Measurements from ENCODE around the gene LY6G5C. TPM values are rescaled to one million over a fixed set of nuclear protein-coding genes. Genes with fewer than 3 reads are reported as not detected.

LY6G5C gene
- polyA plus RNA-seq, 1 donor (not counting 4 experiments of a cell fraction or from before 2014, with no cell fraction given), result 0.58 TPM

GRCh38 chr6:31676322-31676903 lies 4.5 kb downstream of the LY6G5C start:
- no peak for DNase-seq (ENCODE audit: low read depth, low spot score)
- dilution Hi-C loops (cut with MboI; ENCODE audit: extremely low pct_ligation_motif_present, low sequenced_read_pairs), result no loop called here
- no peak for FAIRE-seq

GRCh38 chr6:31669676-31670075 lies 11.2 kb downstream of the LY6G5C start, which contains the start of gene LY6G5B:
TSS of gene LY6G5B (plus strand) at chr6:31669976. CDS start at chr6:31670951, 975 bp downstream.
- no peak for FAIRE-seq
- Histone ChIP-seq H3K9me1 (ENCODE audit: control insufficient read depth, extremely low read depth, insufficient read depth, low read length) (no peaks in the 10 kb centered on the region), H2AFZ (ENCODE audit: control insufficient read depth, low read length) (no peak within 1 kb of the TSS), H3K79me2 (ENCODE audit: control insufficient read depth, insufficient read depth, low read length) (peaks cover 40% of the 10 kb centered on the region), H3K36me3 (ENCODE audit: control insufficient read depth in 2 of 2, extremely low read depth in 1 of 2, insufficient read depth in 2 of 2, low read length in 2 of 2) (peaks cover 41 to 48% of the 10 kb centered on the region in 2 experiments), H3K4me1 (ENCODE audit: control insufficient read depth, extremely low read depth, insufficient read depth, low read length) (peaks cover 5% of the 10 kb centered on the region), H3K9ac (ENCODE audit: control insufficient read depth, extremely low read depth, insufficient read depth, low read length) (no peak within 1 kb of the TSS), H4K20me1 (ENCODE audit: control insufficient read depth, extremely low read depth, insufficient read depth, low read length) (no peaks in the 10 kb centered on the region), H3K4me2 (ENCODE audit: control insufficient read depth, extremely low read depth, insufficient read depth, low read depth, low read length) (no peak within 1 kb of the TSS), H3K9me3 (ENCODE audit: control insufficient read depth, low read depth, low read length) (no peaks in the 10 kb centered on the region), H3K27me3 (ENCODE audit: control insufficient read depth, extremely low read depth, insufficient read depth, low read length) (no peaks in the 10 kb centered on the region), H3K27ac (ENCODE audit: control insufficient read depth, insufficient read depth, low read length) (no peak within 1 kb of the TSS), H3K4me3 (ENCODE audit: control insufficient read depth in 2 of 3, extremely low read depth in 1 of 3, insufficient read depth in 2 of 3, low read depth in 1 of 3, low read length in 3 of 3) (no peak within 1 kb of the TSS)
- dilution Hi-C loops (cut with MboI; ENCODE audit: extremely low pct_ligation_motif_present, low sequenced_read_pairs), result no loop called here
- DNase-seq (ENCODE audit: low read depth, low spot score), result no peak
- TF ChIP-seq EZH2 (IDR thresholded peaks at IDR 0.05; ENCODE audit: low read length) (no peak), CTCF (optimal IDR thresholded peaks at IDR 0.05 in 1 of 3, IDR thresholded peaks at IDR 0.05 in 1 of 3, conservative IDR thresholded peaks at IDR 0.05 in 1 of 3; ENCODE audit: extremely low read depth in 1 of 3, insufficient read depth in 2 of 3, low read length in 3 of 3) (no peak)

More at GRCh38 chr6:31676322-31676903, 4.5 kb downstream of the LY6G5C start:
- peaks cover 7 to 11% of the 10 kb centered on the region in 2 experiments for H3K36me3 ChIP-seq (ENCODE audit: control insufficient read depth in 2 of 2, extremely low read depth in 1 of 2, insufficient read depth in 2 of 2, low read length in 2 of 2)
- H3K4me1 ChIP-seq (ENCODE audit: control insufficient read depth, extremely low read depth, insufficient read depth, low read length), result peaks cover 7% of the 10 kb centered on the region
- no peak overlapping the region for H3K27ac ChIP-seq (ENCODE audit: control insufficient read depth, insufficient read depth, low read length)
- no peaks in the 10 kb centered on the region for H3K9me1 ChIP-seq (ENCODE audit: control insufficient read depth, extremely low read depth, insufficient read depth, low read length)
- no peaks in the 10 kb centered on the region for H3K27me3 ChIP-seq (ENCODE audit: control insufficient read depth, extremely low read depth, insufficient read depth, low read length)
- H3K4me3 ChIP-seq (ENCODE audit: control insufficient read depth in 2 of 3, extremely low read depth in 1 of 3, insufficient read depth in 2 of 3, low read depth in 1 of 3, low read length in 3 of 3), result no peak overlapping the region
- no peak overlapping the region for H3K4me2 ChIP-seq (ENCODE audit: control insufficient read depth, extremely low read depth, insufficient read depth, low read depth, low read length)
- no peak for TF ChIP-seq EZH2 (IDR thresholded peaks at IDR 0.05; ENCODE audit: low read length)
- H4K20me1 ChIP-seq (ENCODE audit: control insufficient read depth, extremely low read depth, insufficient read depth, low read length), result no peaks in the 10 kb centered on the region
- no peaks in the 10 kb centered on the region for H3K79me2 ChIP-seq (ENCODE audit: control insufficient read depth, insufficient read depth, low read length)
- no peaks in the 10 kb centered on the region for H3K9me3 ChIP-seq (ENCODE audit: control insufficient read depth, low read depth, low read length)
- no peak overlapping the region for H3K9ac ChIP-seq (ENCODE audit: control insufficient read depth, extremely low read depth, insufficient read depth, low read length)
- no peak overlapping the region for H2AFZ ChIP-seq (ENCODE audit: control insufficient read depth, low read length)

Data from keratinocyte (primary cell).